ENCODE data around the gene REXO4. TPM values are rescaled to one million over a fixed set of nuclear protein-coding genes. Genes with fewer than 3 reads are reported as not detected.

REXO4 gene
- polyA plus RNA-seq, 4 donors, result 27.7 to 33.4 (median 32.5) TPM

Other genes with a start within 250 kb of the REXO4 start
- under 1 TPM in 3 of 4 donors, not detected in 1; 0.17 to 0.28 (median 0.22) TPM for gene OBP2B, start 208.8 kb downstream of the REXO4 start, polyA plus RNA-seq (ENCODE audit: insufficient read length in 4 of 4)
- gene ABO, start 142.8 kb downstream of the REXO4 start, polyA plus RNA-seq (ENCODE audit: insufficient read length in 4 of 4), result 10 to 100 TPM; 13.2 to 32.8 (median 18.4) TPM
- gene SURF6, start 81.8 kb downstream of the REXO4 start, polyA plus RNA-seq (ENCODE audit: insufficient read length in 4 of 4), result 10 to 100 TPM; 27.2 to 38.2 (median 32.2) TPM
- gene MED22, start 69.9 kb downstream of the REXO4 start, polyA plus RNA-seq (ENCODE audit: insufficient read length in 4 of 4), result 10 to 100 TPM; 25.7 to 34.8 (median 30.6) TPM
- 1,000 to 10,000 TPM; 2,281 to 2,842 (median 2,604) TPM for gene RPL7A, start 69.8 kb downstream of the REXO4 start, polyA plus RNA-seq (ENCODE audit: insufficient read length in 4 of 4)
- 10 to 100 TPM; 34.5 to 46.9 (median 43.5) TPM for gene SURF1, start 61.5 kb downstream of the REXO4 start, polyA plus RNA-seq (ENCODE audit: insufficient read length in 4 of 4)
- 10 to 100 TPM; 21.6 to 28.6 (median 24.5) TPM for gene SURF2, start 61.5 kb downstream of the REXO4 start, polyA plus RNA-seq (ENCODE audit: insufficient read length in 4 of 4)
- gene SURF4, start 42.0 kb downstream of the REXO4 start, polyA plus RNA-seq (ENCODE audit: insufficient read length in 4 of 4), result 100 to 1,000 TPM; 161 to 180 (median 171) TPM
- 1 to 10 TPM; 3.1 to 6.4 (median 4.8) TPM for gene STKLD1, start 41.6 kb downstream of the REXO4 start, polyA plus RNA-seq (ENCODE audit: insufficient read length in 4 of 4)
- gene ADAMTS13, start 4.4 kb upstream of the REXO4 start, polyA plus RNA-seq (ENCODE audit: insufficient read length in 4 of 4), result 10 to 100 TPM in 2 of 4 donors, 1 to 10 TPM in 2; 6.1 to 14.4 (median 11.7) TPM
- gene CACFD1, start 42.0 kb upstream of the REXO4 start, polyA plus RNA-seq (ENCODE audit: insufficient read length in 4 of 4), result 10 to 100 TPM; 24.9 to 40.7 (median 33.4) TPM
- gene SLC2A6, start 61.1 kb upstream of the REXO4 start, polyA plus RNA-seq (ENCODE audit: insufficient read length in 4 of 4), result 1 to 10 TPM in 3 of 4 donors, under 1 TPM in 1; 0.93 to 1.7 (median 1.7) TPM
- not detected for gene MYMK, start 106.9 kb upstream of the REXO4 start, polyA plus RNA-seq (ENCODE audit: insufficient read length in 4 of 4)
- gene ADAMTSL2, start 116.7 kb upstream of the REXO4 start, polyA plus RNA-seq (ENCODE audit: insufficient read length in 4 of 4), result 1 to 10 TPM; 1.5 to 2.8 (median 2.2) TPM
- gene FAM163B, start 191.4 kb upstream of the REXO4 start, polyA plus RNA-seq (ENCODE audit: insufficient read length in 4 of 4), result under 1 TPM in 2 of 4 donors, not detected in 2; 0.31 to 0.51 TPM
- 1 to 10 TPM in 2 of 4 donors, under 1 TPM in 2; 0.51 to 1.6 (median 1.1) TPM for gene DBH, start 218.4 kb upstream of the REXO4 start, polyA plus RNA-seq (ENCODE audit: insufficient read length in 4 of 4)

Data from left renal cortex interstitium (tissue), 4 donors.